Mammary epithelial cell (primary cell): ENCODE results near the gene CUX1.

Experiments used
- CTCF ChIP-seq, 2 donors: IDR thresholded peaks in 1 of 2; conservative IDR thresholded peaks in 1 of 2; 2 replicates each; pipeline ENCODE4 v1.5.1; 2011 to 2012; ENCODE audit warnings: inconsistent platforms in 2 of 2, low read length in 2 of 2, mild to moderate bottlenecking in 2 of 2, control low read depth in 1 of 2, low read depth in 1 of 2; ENCODE audit not compliant: insufficient read depth in 1 of 2; ENCODE audit errors: extremely low read depth in 1 of 2
- EZH2 ChIP-seq: IDR thresholded peaks from 2 replicates; pipeline ENCODE4 v1.6.1; 2012; ENCODE audit warnings: low read length, inconsistent platforms, borderline replicate concordance

- TF ChIP-seq CTCF (conservative IDR thresholded peaks at IDR 0.05 in 1 of 2, IDR thresholded peaks at IDR 0.05 in 1 of 2; ENCODE audit: extremely low read depth in 1 of 2, insufficient read depth in 1 of 2, low read depth in 1 of 2, low read length in 2 of 2): no peak
- no peak for TF ChIP-seq EZH2
Observed at GRCh38 chr7:101935521-101936141, 118.2 kb downstream of the CUX1 start.
